ENCODE measurements around the gene CDK5RAP2.

The CDK5RAP2 gene

DNA sequence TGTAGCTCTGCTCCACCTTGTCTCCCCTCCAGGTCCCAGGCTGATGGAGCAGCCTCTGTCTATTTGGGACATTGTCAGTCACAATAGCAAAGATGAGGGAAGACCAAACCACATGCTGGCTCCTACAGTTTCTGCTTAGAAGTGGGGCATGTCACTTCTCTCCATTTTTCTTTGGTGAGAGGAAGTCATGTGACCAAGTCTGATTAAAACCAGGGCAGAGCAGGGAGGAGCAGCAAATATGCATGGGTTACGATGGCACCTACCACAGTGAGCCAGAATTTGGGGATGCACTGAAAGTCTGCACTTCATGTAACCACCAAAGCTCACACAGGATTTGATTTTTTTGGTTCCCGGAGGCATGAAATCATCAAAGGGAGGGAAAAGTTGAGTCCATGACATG is 234.6 kb downstream of the CDK5RAP2 start:
- Histone ChIP-seq H3K9ac (ENCODE audit: low read length) (no peak overlapping the region), H4K91ac (ENCODE audit: low read depth, low read length) (no peak overlapping the region), H3K9me3 (ENCODE audit: insufficient read depth, low read depth, low read length) (no peaks in the 10 kb centered on the region), H3K4me1 (ENCODE audit: control insufficient read depth in 1 of 2, insufficient read depth in 2 of 2, low read length in 2 of 2) (peaks cover 2% of the 10 kb centered on the region in 2 experiments), H2BK12ac (ENCODE audit: low read length) (no peak overlapping the region), H3K23ac (ENCODE audit: low read length) (no peak overlapping the region), H3K27ac (ENCODE audit: low read depth, low read length) (no peak overlapping the region), H3K18ac (ENCODE audit: low read length) (no peak overlapping the region), H3K4me3 (ENCODE audit: low read depth, low read length) (no peak overlapping the region), H3K14ac (ENCODE audit: low read length) (no peak overlapping the region), H2BK120ac (ENCODE audit: insufficient read depth, low read length, poor library complexity) (no peak overlapping the region), H4K12ac (ENCODE audit: low read depth, low read length) (no peak overlapping the region), H3K79me2 (ENCODE audit: control insufficient read depth, insufficient read depth, low read length, poor library complexity) (no peaks in the 10 kb centered on the region), H3K4me2 (ENCODE audit: low read length) (no peak overlapping the region), H3K27me3 (ENCODE audit: insufficient read depth, low read length) (no peaks in the 10 kb centered on the region), H2BK5ac (ENCODE audit: low read depth, low read length, poor library complexity) (no peak overlapping the region), H3K79me1 (ENCODE audit: low read length) (no peaks in the 10 kb centered on the region), H2AK5ac (ENCODE audit: low read length) (no peak overlapping the region), H3K4ac (ENCODE audit: low read depth, low read length) (no peak overlapping the region), H3K36me3 (ENCODE audit: control insufficient read depth in 1 of 2, insufficient read depth in 2 of 2, low read length in 2 of 2) (no peaks in the 10 kb centered on the region), H4K8ac (ENCODE audit: low read depth, low read length) (no peak overlapping the region), H2AFZ (ENCODE audit: insufficient read depth, low read length, poor library complexity) (no peak overlapping the region)
- WGBS (ENCODE audit: extremely low coverage, insufficient coverage, insufficient read length), result no CpG with 5 or more reads among the region's 2 CpGs
- DNase-seq, result no peak

DNA sequence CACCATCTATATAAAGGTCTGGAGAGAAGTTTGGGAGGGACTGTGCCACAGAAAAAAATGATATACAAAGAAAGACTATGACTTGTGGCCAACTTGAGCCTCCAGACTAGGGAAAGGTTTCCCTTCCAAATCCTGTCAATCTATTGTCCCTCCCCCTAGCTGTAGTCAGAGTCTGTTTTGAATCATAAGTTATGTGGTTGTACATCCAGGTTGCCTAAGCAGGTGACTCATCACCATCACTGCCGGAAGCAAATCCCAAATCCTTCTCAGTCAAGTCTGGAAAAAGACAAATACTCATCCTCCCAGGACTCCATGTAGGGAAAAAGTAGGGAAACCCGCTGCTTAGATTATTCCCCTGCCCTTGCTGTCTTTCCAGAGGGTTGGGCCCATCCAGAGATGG is 235.7 kb downstream of the CDK5RAP2 start:
- Histone ChIP-seq H3K9ac (ENCODE audit: low read length) (no peak overlapping the region), H3K4ac (ENCODE audit: low read depth, low read length) (no peak overlapping the region), H3K27ac (ENCODE audit: low read depth, low read length) (peak overlapping the region; percentile 3), H3K4me2 (ENCODE audit: low read length) (no peak overlapping the region), H2BK12ac (ENCODE audit: low read length) (no peak overlapping the region), H2BK120ac (ENCODE audit: insufficient read depth, low read length, poor library complexity) (no peak overlapping the region), H2AK5ac (ENCODE audit: low read length) (no peak overlapping the region), H3K18ac (ENCODE audit: low read length) (no peak overlapping the region), H3K27me3 (ENCODE audit: insufficient read depth, low read length) (no peaks in the 10 kb centered on the region), H3K4me3 (ENCODE audit: low read depth, low read length) (no peak overlapping the region), H2AFZ (ENCODE audit: insufficient read depth, low read length, poor library complexity) (no peak overlapping the region), H3K14ac (ENCODE audit: low read length) (no peak overlapping the region), H2BK5ac (ENCODE audit: low read depth, low read length, poor library complexity) (no peak overlapping the region), H3K9me3 (ENCODE audit: insufficient read depth, low read depth, low read length) (no peaks in the 10 kb centered on the region), H4K91ac (ENCODE audit: low read depth, low read length) (no peak overlapping the region), H3K23ac (ENCODE audit: low read length) (no peak overlapping the region), H4K12ac (ENCODE audit: low read depth, low read length) (no peak overlapping the region), H4K8ac (ENCODE audit: low read depth, low read length) (no peak overlapping the region), H3K79me2 (ENCODE audit: control insufficient read depth, insufficient read depth, low read length, poor library complexity) (no peaks in the 10 kb centered on the region), H3K4me1 (ENCODE audit: control insufficient read depth in 1 of 2, insufficient read depth in 2 of 2, low read length in 2 of 2) (peaks cover 2% of the 10 kb centered on the region in 2 experiments), H3K79me1 (ENCODE audit: low read length) (no peaks in the 10 kb centered on the region), H3K36me3 (ENCODE audit: control insufficient read depth in 1 of 2, insufficient read depth in 2 of 2, low read length in 2 of 2) (no peaks in the 10 kb centered on the region)
- peak; percentile 28 to 53 for DNase-seq
- no CpG with 5 or more reads among the region's 2 CpGs for WGBS (ENCODE audit: extremely low coverage, insufficient coverage, insufficient read length)

DNA sequence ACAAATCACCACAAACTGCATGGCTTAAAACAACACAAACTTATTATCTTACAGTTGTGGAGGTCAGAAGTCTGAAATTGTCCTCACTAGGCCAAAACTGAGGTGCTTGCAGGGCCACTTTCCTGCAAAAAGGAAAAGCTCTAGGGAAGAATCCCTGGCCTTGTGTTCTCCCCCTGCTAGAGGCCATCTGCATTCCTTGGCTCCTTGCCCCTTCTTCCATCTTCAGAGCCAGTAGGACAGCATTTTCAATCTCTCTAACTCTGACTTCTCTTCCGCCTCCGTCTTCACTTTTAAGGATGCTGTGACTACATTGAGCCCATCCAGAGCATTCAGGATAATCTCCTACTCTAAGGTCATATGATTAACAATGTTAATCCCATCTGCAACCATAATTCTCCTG is 236.6 kb downstream of the CDK5RAP2 start:
- Histone ChIP-seq H3K79me2 (ENCODE audit: control insufficient read depth, insufficient read depth, low read length, poor library complexity) (no peaks in the 10 kb centered on the region), H4K12ac (ENCODE audit: low read depth, low read length) (no peak overlapping the region), H2AFZ (ENCODE audit: insufficient read depth, low read length, poor library complexity) (no peak overlapping the region), H3K9me3 (ENCODE audit: insufficient read depth, low read depth, low read length) (no peaks in the 10 kb centered on the region), H3K18ac (ENCODE audit: low read length) (no peak overlapping the region), H2BK5ac (ENCODE audit: low read depth, low read length, poor library complexity) (no peak overlapping the region), H2BK120ac (ENCODE audit: insufficient read depth, low read length, poor library complexity) (no peak overlapping the region), H3K36me3 (ENCODE audit: control insufficient read depth in 1 of 2, insufficient read depth in 2 of 2, low read length in 2 of 2) (no peaks in the 10 kb centered on the region), H3K9ac (ENCODE audit: low read length) (no peak overlapping the region), H2AK5ac (ENCODE audit: low read length) (no peak overlapping the region), H3K4ac (ENCODE audit: low read depth, low read length) (no peak overlapping the region), H3K4me2 (ENCODE audit: low read length) (no peak overlapping the region), H3K79me1 (ENCODE audit: low read length) (no peaks in the 10 kb centered on the region), H4K91ac (ENCODE audit: low read depth, low read length) (no peak overlapping the region), H4K8ac (ENCODE audit: low read depth, low read length) (no peak overlapping the region), H3K14ac (ENCODE audit: low read length) (no peak overlapping the region), H3K4me3 (ENCODE audit: low read depth, low read length) (no peak overlapping the region), H3K23ac (ENCODE audit: low read length) (no peak overlapping the region), H3K4me1 (ENCODE audit: control insufficient read depth in 1 of 2, insufficient read depth in 2 of 2, low read length in 2 of 2) (peaks cover 2% of the 10 kb centered on the region in 2 experiments), H2BK12ac (ENCODE audit: low read length) (no peak overlapping the region), H3K27ac (ENCODE audit: low read depth, low read length) (no peak overlapping the region), H3K27me3 (ENCODE audit: insufficient read depth, low read length) (no peaks in the 10 kb centered on the region)
- DNase-seq, result no peak
- no CpG with 5 or more reads among the region's 2 CpGs for WGBS (ENCODE audit: extremely low coverage, insufficient coverage, insufficient read length)
